Panc1 (cell line): ENCODE results near the gene COMMD10. TPM values are rescaled to one million over a fixed set of nuclear protein-coding genes. Genes with fewer than 3 reads are reported as not detected.

Experiments used
- ATAC-seq: fragments of 200-7000 bp; cut with Tn5 transposase; 2 replicates; pipeline ENCODE4 v1.9.1; 2020; ENCODE audit warnings: mild to moderate bottlenecking, moderate library complexity
- BruUV-seq: library from RNA; stranded (reverse); fragments of 400-500 nt; replicated peaks from 2 replicates; lab custom pipeline; 2021; lab: Mats Ljungman, UMichigan
- CTCF ChIA-PET: fragments of 300-600 bp; sonication (Branson Sonifier 250); formaldehyde crosslinking; loops from one replicate; lab custom pipeline; 2022; ENCODE audit warnings: antibody characterized with exemption; lab: Charles Lee
- POLR2A ChIA-PET: fragments of 300-600 bp; sonication (Branson Sonifier 250); formaldehyde crosslinking; loops from one replicate; lab custom pipeline; 2022; ENCODE audit warnings: antibody characterized with exemption; lab: Charles Lee
- DNase-seq: peaks from one replicate; pipeline ENCODE4 v3.0.0-alpha.2; 2010; ENCODE audit warnings: low read depth, low spot score
- H3K27ac ChIP-seq: 2 replicates; pipeline ENCODE4 v1.5.1; 2011; ENCODE audit warnings: mild to moderate bottlenecking, low read length, inconsistent platforms
- H3K27me3 ChIP-seq: fragments of 200-500 bp; sonication (Bioruptor generic); 2 replicates; pipeline ENCODE4 v1.6.0; 2014; ENCODE audit warnings: low read length, inconsistent platforms; ENCODE audit not compliant: control insufficient read depth, insufficient read depth
- H3K36me3 ChIP-seq: fragments of 200-500 bp; sonication (Bioruptor generic); 2 replicates; pipeline ENCODE4 v1.5.1; 2014; ENCODE audit warnings: inconsistent platforms, mild to moderate bottlenecking, low read length, moderate library complexity; ENCODE audit not compliant: control insufficient read depth, insufficient read depth
- H3K4me1 ChIP-seq: 2 replicates; pipeline ENCODE4 v1.5.1; 2011; ENCODE audit warnings: inconsistent platforms, mild to moderate bottlenecking, low read length, moderate library complexity; ENCODE audit not compliant: control insufficient read depth, insufficient read depth
- H3K4me3 ChIP-seq, 2 experiments: 2 replicates each; pipeline ENCODE4 v1.5.1; 2011 to 2012; ENCODE audit warnings: low read depth in 2 of 2, low read length in 2 of 2, mild to moderate bottlenecking in 2 of 2, inconsistent platforms in 1 of 2, moderate library complexity in 1 of 2
- H3K9me3 ChIP-seq: fragments of 200-500 bp; sonication (Bioruptor generic); 2 replicates; pipeline ENCODE4 v1.5.1; 2014; ENCODE audit warnings: low read depth, mild to moderate bottlenecking, inconsistent platforms, low read length, moderate library complexity; ENCODE audit not compliant: control insufficient read depth, insufficient read depth
- POLR2AphosphoS5 ChIP-seq: IDR thresholded peaks from 2 replicates; pipeline ENCODE4 v1.6.1; 2012; ENCODE audit warnings: mild to moderate bottlenecking, low read depth, low read length, moderate library complexity
- SIN3A ChIP-seq: IDR thresholded peaks from 2 replicates; pipeline ENCODE4 v1.6.1; 2012; ENCODE audit warnings: low read depth, mild to moderate bottlenecking, low read length, moderate library complexity, borderline replicate concordance; ENCODE audit not compliant: insufficient read depth
- TCF7L2 ChIP-seq: IDR thresholded peaks from 2 replicates; pipeline ENCODE4 v1.6.1; 2011; ENCODE audit warnings: mild to moderate bottlenecking, low read depth, low read length, inconsistent platforms
- in situ Hi-C: cut with HindIII; loops from 2 replicates; pipeline ENCODE4 v1.10.0; 2016; ENCODE audit warnings: low sequenced_read_pairs, low pct_unique_long_range_greater_than_20kb
- intact Hi-C: fragments of 100-400 bp; cut with micrococcal nuclease; formaldehyde crosslinking; loops from one replicate; pipeline ENCODE4 v1.10.0; 2022; ENCODE audit not compliant: unreplicated experiment
- total RNA-seq: library from RNA; stranded (reverse); gene quantifications from one replicate; pipeline ENCODE4 v1.2.1, GENCODE V29; 2021; ENCODE audit not compliant: unreplicated experiment
- TF ChIP-seq, protein P1 (sequence below): fragments of 450-650 bp; IDR thresholded peaks from 2 replicates; pipeline ENCODE4 v1.5.1; 2017; ENCODE audit warnings: mild to moderate bottlenecking
- TF ChIP-seq, protein P2 (sequence below), 2 experiments: IDR thresholded peaks; 2 replicates each; pipeline ENCODE4 v1.6.1; 2011 to 2012; ENCODE audit warnings: low read depth in 2 of 2, control low read depth in 1 of 2, low read length in 1 of 2, mild to moderate bottlenecking in 1 of 2, moderate library complexity in 1 of 2; ENCODE audit not compliant: insufficient read depth in 1 of 2

COMMD10 gene
- total RNA-seq, 1 experiment from 2014 or later = 37.9 TPM

- peaks cover 2% of the 10 kb centered on the region for H3K27me3 ChIP-seq
- no peaks in the 10 kb centered on the region for H3K4me1 ChIP-seq
- DNase-seq = no peak
- H3K9me3 ChIP-seq = no peaks in the 10 kb centered on the region
- ATAC-seq = no peak
- H3K4me3 ChIP-seq = no peak overlapping the region
- in situ Hi-C loops = no loop called here
- TF ChIP-seq, protein P1, sequence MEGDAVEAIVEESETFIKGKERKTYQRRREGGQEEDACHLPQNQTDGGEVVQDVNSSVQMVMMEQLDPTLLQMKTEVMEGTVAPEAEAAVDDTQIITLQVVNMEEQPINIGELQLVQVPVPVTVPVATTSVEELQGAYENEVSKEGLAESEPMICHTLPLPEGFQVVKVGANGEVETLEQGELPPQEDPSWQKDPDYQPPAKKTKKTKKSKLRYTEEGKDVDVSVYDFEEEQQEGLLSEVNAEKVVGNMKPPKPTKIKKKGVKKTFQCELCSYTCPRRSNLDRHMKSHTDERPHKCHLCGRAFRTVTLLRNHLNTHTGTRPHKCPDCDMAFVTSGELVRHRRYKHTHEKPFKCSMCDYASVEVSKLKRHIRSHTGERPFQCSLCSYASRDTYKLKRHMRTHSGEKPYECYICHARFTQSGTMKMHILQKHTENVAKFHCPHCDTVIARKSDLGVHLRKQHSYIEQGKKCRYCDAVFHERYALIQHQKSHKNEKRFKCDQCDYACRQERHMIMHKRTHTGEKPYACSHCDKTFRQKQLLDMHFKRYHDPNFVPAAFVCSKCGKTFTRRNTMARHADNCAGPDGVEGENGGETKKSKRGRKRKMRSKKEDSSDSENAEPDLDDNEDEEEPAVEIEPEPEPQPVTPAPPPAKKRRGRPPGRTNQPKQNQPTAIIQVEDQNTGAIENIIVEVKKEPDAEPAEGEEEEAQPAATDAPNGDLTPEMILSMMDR = no peak
- no peaks in the 10 kb centered on the region for H3K36me3 ChIP-seq
- CTCF ChIA-PET = no interaction called here
- intact Hi-C loops = no loop called here
- POLR2A ChIA-PET = no interaction called here
- H3K27ac ChIP-seq = no peak overlapping the region
- no TSS peak for BruUV-seq
Measured at GRCh38 chr5:116046823-116047222, 38.0 kb upstream of the COMMD10 start.

DNA sequence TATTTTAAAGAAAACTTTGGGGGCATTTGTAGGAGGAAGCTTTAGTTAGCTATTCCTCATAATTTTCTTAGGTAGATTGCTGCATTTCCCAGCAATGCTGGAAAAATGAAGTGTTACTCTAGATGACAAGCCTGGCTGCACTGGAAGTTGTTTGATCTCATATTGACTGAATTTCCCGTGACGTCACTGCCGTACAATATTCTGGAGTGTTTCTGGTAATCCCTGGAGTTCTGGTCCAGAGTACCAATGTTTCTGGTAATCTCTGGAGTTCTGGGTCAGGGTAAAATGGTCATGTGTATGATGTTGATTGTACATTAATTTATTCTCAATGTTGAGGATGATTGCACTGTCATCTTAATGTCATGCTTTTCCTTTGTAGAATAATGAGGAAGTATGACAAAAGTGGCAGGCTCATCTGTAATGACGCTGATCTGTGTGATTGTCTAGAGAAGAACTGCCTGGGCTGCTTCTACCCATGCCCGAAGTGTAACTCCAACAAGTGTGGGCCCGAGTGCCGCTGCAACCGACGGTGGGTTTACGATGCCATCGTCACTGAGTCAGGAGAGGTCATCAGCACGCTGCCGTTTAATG lies 26.4 kb upstream of the COMMD10 start:
- CTCF ChIA-PET = no interaction called here
- in situ Hi-C loops = no loop called here
- Histone ChIP-seq H3K27me3 (peaks cover 2% of the 10 kb centered on the region; the same call in 1 of the 2 replicates), H3K4me3 (no peak overlapping the region), H3K27ac (no peak overlapping the region), H3K9me3 (no peaks in the 10 kb centered on the region), H3K4me1 (no peaks in the 10 kb centered on the region), H3K36me3 (no peaks in the 10 kb centered on the region)
- POLR2A ChIA-PET = no interaction called here
- intact Hi-C loops = no loop called here
- ATAC-seq = no peak
- no TSS peak for BruUV-seq
- no peak for DNase-seq
- TF ChIP-seq POLR2AphosphoS5 (no peak), TCF7L2 (no peak), SIN3A (no peak)
- TF ChIP-seq, protein P2, sequence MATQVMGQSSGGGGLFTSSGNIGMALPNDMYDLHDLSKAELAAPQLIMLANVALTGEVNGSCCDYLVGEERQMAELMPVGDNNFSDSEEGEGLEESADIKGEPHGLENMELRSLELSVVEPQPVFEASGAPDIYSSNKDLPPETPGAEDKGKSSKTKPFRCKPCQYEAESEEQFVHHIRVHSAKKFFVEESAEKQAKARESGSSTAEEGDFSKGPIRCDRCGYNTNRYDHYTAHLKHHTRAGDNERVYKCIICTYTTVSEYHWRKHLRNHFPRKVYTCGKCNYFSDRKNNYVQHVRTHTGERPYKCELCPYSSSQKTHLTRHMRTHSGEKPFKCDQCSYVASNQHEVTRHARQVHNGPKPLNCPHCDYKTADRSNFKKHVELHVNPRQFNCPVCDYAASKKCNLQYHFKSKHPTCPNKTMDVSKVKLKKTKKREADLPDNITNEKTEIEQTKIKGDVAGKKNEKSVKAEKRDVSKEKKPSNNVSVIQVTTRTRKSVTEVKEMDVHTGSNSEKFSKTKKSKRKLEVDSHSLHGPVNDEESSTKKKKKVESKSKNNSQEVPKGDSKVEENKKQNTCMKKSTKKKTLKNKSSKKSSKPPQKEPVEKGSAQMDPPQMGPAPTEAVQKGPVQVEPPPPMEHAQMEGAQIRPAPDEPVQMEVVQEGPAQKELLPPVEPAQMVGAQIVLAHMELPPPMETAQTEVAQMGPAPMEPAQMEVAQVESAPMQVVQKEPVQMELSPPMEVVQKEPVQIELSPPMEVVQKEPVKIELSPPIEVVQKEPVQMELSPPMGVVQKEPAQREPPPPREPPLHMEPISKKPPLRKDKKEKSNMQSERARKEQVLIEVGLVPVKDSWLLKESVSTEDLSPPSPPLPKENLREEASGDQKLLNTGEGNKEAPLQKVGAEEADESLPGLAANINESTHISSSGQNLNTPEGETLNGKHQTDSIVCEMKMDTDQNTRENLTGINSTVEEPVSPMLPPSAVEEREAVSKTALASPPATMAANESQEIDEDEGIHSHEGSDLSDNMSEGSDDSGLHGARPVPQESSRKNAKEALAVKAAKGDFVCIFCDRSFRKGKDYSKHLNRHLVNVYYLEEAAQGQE (IDR thresholded peaks at IDR 0.05; ENCODE audit: insufficient read depth in 1 of 2, low read depth in 2 of 2, low read length in 1 of 2) = no peak
- TF ChIP-seq, protein P1 = no peak
